Neural cell (in vitro differentiated cells): ENCODE results near the gene MEMO1. TPM values are rescaled to one million over a fixed set of nuclear protein-coding genes. Genes with fewer than 3 reads are reported as not detected.
"Not testable (repeated sequence)": the region's sequence is repeated elsewhere in the genome, so short reads cannot be mapped to it uniquely, and the experiment has no call there.

Experiments
- H2AFZ ChIP-seq: fragments of 200-600, 300-800 bp; sonication (generic), shearing (Covaris generic); 2 replicates; pipeline ENCODE4 v1.6.0; 2014; ENCODE audit warnings: low read depth, mild to moderate bottlenecking, antibody characterized with exemption, low read length, moderate library complexity
- H3F3A ChIP-seq: fragments of 200-600 bp; shearing (Covaris generic); 2 replicates; pipeline ENCODE4 v1.6.1; 2016; ENCODE audit warnings: mild to moderate bottlenecking, moderate library complexity, mixed read lengths, antibody characterized with exemption, low read length; ENCODE audit not compliant: insufficient read depth, poor library complexity, severe bottlenecking
- H3K27ac ChIP-seq: fragments of 200-600, 300-800 bp; sonication (generic), shearing (Covaris generic); 2 replicates; pipeline ENCODE4 v1.5.1; 2014; ENCODE audit warnings: mild to moderate bottlenecking, low read length, moderate library complexity
- H3K27me3 ChIP-seq: fragments of 300-800, 200-600 bp; sonication (generic), shearing (Covaris generic); 2 replicates; pipeline ENCODE4 v1.6.0; 2014; ENCODE audit warnings: mild to moderate bottlenecking, low read depth, low read length, moderate library complexity; ENCODE audit not compliant: insufficient read depth
- H3K36me3 ChIP-seq: fragments of 300-800, 200-600 bp; sonication (generic), shearing (Covaris generic); 2 replicates; pipeline ENCODE4 v1.5.1; 2014; ENCODE audit warnings: mild to moderate bottlenecking, antibody characterized with exemption, low read length, moderate library complexity; ENCODE audit not compliant: insufficient read depth
- H3K4me2 ChIP-seq: fragments of 300-800, 200-600 bp; sonication (generic), shearing (Covaris generic); 2 replicates; pipeline ENCODE4 v1.6.0; 2014; ENCODE audit warnings: mild to moderate bottlenecking, low read length
- H3K4me3 ChIP-seq: fragments of 300-800, 200-600 bp; sonication (generic), shearing (Covaris generic); 2 replicates; pipeline ENCODE4 v1.5.1; 2014; ENCODE audit warnings: mild to moderate bottlenecking, low read length, moderate library complexity
- H3K79me2 ChIP-seq: fragments of 200-600 bp; shearing (Covaris generic); replicated peaks from 2 replicates; pipeline ENCODE4 v1.6.0; 2014; ENCODE audit warnings: mild to moderate bottlenecking, low read length, moderate library complexity; ENCODE audit not compliant: insufficient read depth
- H3K9ac ChIP-seq: fragments of 300-800, 200-600 bp; sonication (generic), shearing (Covaris generic); 2 replicates; pipeline ENCODE4 v1.6.1; 2016; ENCODE audit warnings: mild to moderate bottlenecking, low read length, mixed read lengths
- H3K9me2 ChIP-seq: fragments of 200-600 bp; shearing (Covaris generic); 2 replicates; pipeline ENCODE4 v1.6.1; 2016; ENCODE audit warnings: mild to moderate bottlenecking, low read length, mixed read lengths; ENCODE audit not compliant: insufficient read depth
- H3K9me3 ChIP-seq: fragments of 200-600, 300-800 bp; sonication (generic), shearing (Covaris generic); 2 replicates; pipeline ENCODE4 v1.6.1; 2016; ENCODE audit warnings: mild to moderate bottlenecking, mixed run types, low read length, moderate library complexity, mixed read lengths
- H4K20me1 ChIP-seq: fragments of 200-600 bp; shearing (Covaris generic); 2 replicates; pipeline ENCODE4 v1.6.1; 2016; ENCODE audit warnings: mild to moderate bottlenecking, mixed run types; ENCODE audit not compliant: insufficient read depth
- CTCF ChIP-seq: fragments of 450-650 bp; IDR thresholded peaks from 2 replicates; pipeline ENCODE4 v1.5.1; 2014; ENCODE audit warnings: antibody characterized with exemption, mild to moderate bottlenecking, moderate library complexity; ENCODE audit not compliant: poor library complexity, severe bottlenecking
- EP300 ChIP-seq: fragments of 450-650 bp; conservative IDR thresholded peaks from 2 replicates; pipeline ENCODE4 v1.6.1; 2014; ENCODE audit warnings: antibody characterized with exemption, mild to moderate bottlenecking, moderate library complexity; ENCODE audit not compliant: poor library complexity, severe bottlenecking
- EZH2 ChIP-seq: fragments of 200-600, 300-800 bp; shearing (Covaris generic), sonication (generic); IDR thresholded peaks from 2 replicates; pipeline ENCODE4 v1.6.1; 2014; ENCODE audit warnings: antibody characterized with exemption, low read length, borderline replicate concordance, mild to moderate bottlenecking; ENCODE audit not compliant: insufficient read depth, poor library complexity, severe bottlenecking
- MXI1 ChIP-seq: fragments of 450-650 bp; conservative IDR thresholded peaks from 2 replicates; pipeline ENCODE4 v1.6.1; 2014; ENCODE audit warnings: antibody characterized with exemption, mild to moderate bottlenecking; ENCODE audit not compliant: poor library complexity, severe bottlenecking
- POLR2AphosphoS5 ChIP-seq: IDR thresholded peaks from 2 replicates; pipeline ENCODE4 v1.6.1; 2012
- RAD21 ChIP-seq: fragments of 450-650 bp; conservative IDR thresholded peaks from 2 replicates; pipeline ENCODE4 v1.6.1; 2014; ENCODE audit warnings: antibody characterized with exemption, mild to moderate bottlenecking, moderate library complexity
- REST ChIP-seq: IDR thresholded peaks from 2 replicates; pipeline ENCODE4 v1.6.1; 2012; ENCODE audit warnings: borderline replicate concordance
- SMC3 ChIP-seq: fragments of 450-650 bp; conservative IDR thresholded peaks from 2 replicates; pipeline ENCODE4 v1.6.1; 2014; ENCODE audit warnings: antibody characterized with exemption, mild to moderate bottlenecking, moderate library complexity; ENCODE audit not compliant: poor library complexity
- TAF1 ChIP-seq: IDR thresholded peaks from 2 replicates; pipeline ENCODE4 v1.6.1; 2012; ENCODE audit warnings: low read depth
- polyA plus RNA-seq: library from polyadenylated mRNA; depleted of rRNA; stranded (reverse); fragments of >200 nt; gene quantifications from 2 replicates; pipeline ENCODE4 v1.2.3, GENCODE V29; 2014

Gene MEMO1
- polyA plus RNA-seq, 1 donor from 2014 or later: 124 TPM

GRCh38 chr2:31859959-31860358 lies 150.8 kb downstream of the MEMO1 start:
- Histone ChIP-seq H3K4me2 (no peak overlapping the region), H3K9me2 (no peaks in the 10 kb centered on the region), H2AFZ (no peak overlapping the region), H3F3A (no peaks in the 10 kb centered on the region), H3K36me3 (no peaks in the 10 kb centered on the region), H3K27me3 (no peaks in the 10 kb centered on the region), H3K27ac (no peak overlapping the region), H4K20me1 (no peaks in the 10 kb centered on the region), H3K9me3 (no peaks in the 10 kb centered on the region), H3K9ac (no peak overlapping the region), H3K4me3 (no peak overlapping the region), H3K79me2 (no peaks in the 10 kb centered on the region)
- TF ChIP-seq EP300: no peak
- TF ChIP-seq EZH2: no peak
- no peak for TF ChIP-seq CTCF
- TF ChIP-seq POLR2AphosphoS5: no peak
- TF ChIP-seq SMC3: no peak

- Histone ChIP-seq H3K27me3 (no peaks in the 10 kb centered on the region), H3K36me3 (no peaks in the 10 kb centered on the region), H3F3A (no peaks in the 10 kb centered on the region), H3K9ac (no peak overlapping the region), H2AFZ (no peak overlapping the region), H3K4me3 (no peak overlapping the region), H3K79me2 (no peaks in the 10 kb centered on the region), H3K4me2 (no peak overlapping the region), H3K9me3 (no peaks in the 10 kb centered on the region), H4K20me1 (no peaks in the 10 kb centered on the region), H3K9me2 (no peaks in the 10 kb centered on the region), H3K27ac (no peak overlapping the region)
- TF ChIP-seq MXI1 (no peak), POLR2AphosphoS5 (no peak), CTCF (no peak), EZH2 (no peak), SMC3 (no peak), REST (no peak), RAD21 (no peak), TAF1 (no peak), EP300 (no peak)
Measured at GRCh38 chr2:31853521-31853920, 157.3 kb downstream of the MEMO1 start.

GRCh38 chr2:31842150-31842549 lies 168.7 kb downstream of the MEMO1 start:
- not testable (repeated sequence) for H3F3A ChIP-seq, H3K9me3 ChIP-seq

More at GRCh38 chr2:31842150-31842549, 168.7 kb downstream of the MEMO1 start:
- not testable (repeated sequence) for H4K20me1 ChIP-seq, H3K27me3 ChIP-seq, H3K9me2 ChIP-seq, H3K9ac ChIP-seq, H3K4me2 ChIP-seq, H3K79me2 ChIP-seq, H3K4me3 ChIP-seq, H3K36me3 ChIP-seq, H3K27ac ChIP-seq, H2AFZ ChIP-seq
